HG03354 (cell line): ENCODE data around the gene SDHD.

Experiments used
- ATAC-seq: cut with Tn5 transposase; IDR thresholded peaks from one replicate; pipeline ENCODE4 v1.9.1; 2021; ENCODE audit warnings: mild to moderate bottlenecking; ENCODE audit not compliant: unreplicated experiment, poor library complexity, severe bottlenecking

Gene SDHD

DNA sequence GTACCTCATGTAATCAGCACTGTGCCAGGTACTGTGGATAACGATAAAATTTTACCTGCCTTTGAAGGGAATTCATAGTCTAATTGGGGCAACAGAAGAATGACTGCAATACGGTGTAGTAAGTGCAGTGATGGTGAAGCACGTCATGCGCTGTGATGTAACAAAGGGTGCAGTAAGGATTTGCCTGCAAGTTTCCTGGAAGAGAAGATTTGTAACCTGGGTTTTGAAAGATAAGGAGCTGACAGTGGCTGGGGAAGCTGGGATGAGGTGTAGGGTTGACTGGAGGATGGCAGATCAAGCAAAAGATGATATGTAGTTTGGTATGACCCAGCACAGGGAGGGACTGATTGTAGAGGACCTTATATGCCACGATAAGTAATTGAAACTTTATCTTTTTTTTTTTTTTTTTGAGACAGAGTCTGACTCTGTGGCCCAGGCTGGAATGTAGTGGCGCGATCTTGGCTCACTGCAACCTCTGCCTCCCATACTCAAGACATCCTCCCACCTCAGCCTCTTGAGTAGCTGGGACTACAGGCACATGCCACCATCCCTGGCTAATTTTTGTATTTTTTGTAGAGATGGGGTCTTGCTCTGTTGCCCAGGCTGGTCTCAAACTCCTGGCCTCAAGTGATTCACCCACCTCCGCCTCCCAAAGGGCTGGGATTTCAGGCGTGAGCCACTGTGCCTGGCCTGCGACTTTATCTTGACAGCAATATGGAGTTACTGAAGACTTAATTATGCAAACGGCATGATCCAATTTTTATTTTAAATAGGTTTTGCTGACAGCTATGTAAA, 11.3 kb downstream of the SDHD start:
- no peak for ATAC-seq

DNA sequence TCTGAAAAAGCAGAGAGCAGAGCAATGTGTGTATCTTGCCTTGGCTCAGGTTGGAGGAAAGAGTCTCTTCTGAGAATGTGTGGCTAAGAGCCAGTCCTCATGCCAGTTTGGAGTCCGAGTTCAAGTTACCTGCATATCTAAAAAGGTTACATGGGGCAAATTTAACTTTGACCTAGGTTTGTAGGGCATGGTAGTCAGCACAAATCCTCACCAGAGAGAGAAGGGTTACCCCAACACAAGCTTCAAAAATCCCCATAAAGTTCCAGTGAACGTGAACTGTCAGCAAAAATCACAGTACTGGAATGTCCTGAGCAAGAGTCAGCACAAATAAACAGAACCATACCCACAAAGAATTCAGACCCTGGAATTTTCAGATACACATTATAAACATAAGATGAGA, 13.8 kb downstream of the SDHD start:
- ATAC-seq, result no peak

DNA sequence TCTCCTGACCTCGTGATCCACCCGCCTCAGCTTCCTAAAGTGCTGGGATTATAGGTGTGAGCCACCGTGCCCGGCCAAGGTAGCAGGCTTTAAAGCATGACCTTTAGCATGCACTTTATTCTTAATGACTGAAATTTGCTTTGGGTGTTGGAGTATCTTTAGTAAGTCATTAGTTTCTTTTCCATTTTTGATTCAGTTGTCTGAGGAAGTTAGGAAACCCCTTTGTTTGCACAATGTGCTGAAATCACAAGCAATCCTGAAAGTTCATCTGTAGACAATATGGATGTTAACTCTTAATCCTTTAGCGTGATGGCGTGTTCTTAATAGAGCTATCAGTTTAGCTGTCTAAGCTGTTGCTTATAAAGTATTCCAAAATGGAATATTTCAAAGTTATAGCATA, 16.8 kb downstream of the SDHD start:
- ATAC-seq, result no peak

DNA sequence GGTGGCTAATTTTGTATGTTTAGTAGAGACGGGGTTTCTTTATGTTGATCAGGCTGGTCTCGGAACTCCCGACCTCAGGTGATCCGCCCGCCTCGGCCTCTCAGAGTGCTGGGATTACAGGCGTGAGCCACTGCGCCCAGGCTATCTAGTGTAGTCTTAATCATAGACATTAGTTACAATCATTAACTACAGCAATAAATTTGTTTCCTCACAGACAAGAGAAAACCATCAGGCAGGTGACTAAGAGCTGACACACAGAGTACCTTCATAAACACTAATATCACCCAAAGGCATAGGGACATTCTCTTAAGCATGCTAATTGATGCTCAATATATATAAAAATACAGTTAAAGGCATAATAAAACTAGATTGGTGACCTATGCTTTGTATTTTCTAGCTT, 19.4 kb downstream of the SDHD start:
- no peak for ATAC-seq

DNA sequence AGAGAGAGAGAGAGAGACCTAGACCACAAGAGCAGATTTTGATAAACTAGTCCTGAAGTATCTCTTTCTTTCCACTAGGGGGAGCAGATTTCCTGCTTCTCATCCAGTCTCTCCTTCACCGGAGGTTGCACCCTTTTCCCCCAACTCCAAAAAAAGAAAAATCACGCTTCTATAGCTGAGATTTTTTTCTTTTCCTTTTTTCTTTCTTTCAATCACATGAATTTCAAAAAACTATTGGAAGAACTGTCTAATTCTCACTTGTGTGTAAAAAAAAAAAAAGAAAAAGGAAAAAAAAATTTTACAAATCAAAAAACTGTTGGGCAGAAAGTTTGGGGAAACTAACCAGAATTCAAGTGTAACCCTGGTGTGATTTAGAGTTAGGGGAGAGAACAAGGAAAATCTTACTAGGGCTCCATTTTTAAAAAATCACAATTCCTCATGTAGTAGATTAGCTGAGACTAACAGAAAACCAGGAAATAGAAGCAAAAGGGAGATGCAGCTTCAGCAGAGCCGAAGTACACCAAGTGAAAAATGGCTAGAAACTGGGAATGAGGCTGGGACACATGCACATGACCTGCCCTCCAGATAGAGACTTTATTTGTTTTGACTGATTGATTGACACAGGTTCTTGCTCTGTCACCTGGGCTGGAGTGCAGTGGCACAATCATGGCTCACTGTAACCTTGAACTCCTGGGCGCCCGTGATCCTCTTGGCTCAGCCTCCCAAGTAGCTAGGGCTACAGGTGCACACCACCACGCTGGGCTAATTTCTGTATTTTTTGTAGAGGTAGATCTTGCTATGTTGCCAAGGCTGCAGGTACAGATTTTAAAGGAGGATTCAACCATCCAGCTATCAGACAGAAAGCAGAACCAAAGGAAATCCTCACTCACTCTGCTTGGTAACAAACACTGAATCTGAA, 27.1 kb downstream of the SDHD start:
- ATAC-seq, result no peak

DNA sequence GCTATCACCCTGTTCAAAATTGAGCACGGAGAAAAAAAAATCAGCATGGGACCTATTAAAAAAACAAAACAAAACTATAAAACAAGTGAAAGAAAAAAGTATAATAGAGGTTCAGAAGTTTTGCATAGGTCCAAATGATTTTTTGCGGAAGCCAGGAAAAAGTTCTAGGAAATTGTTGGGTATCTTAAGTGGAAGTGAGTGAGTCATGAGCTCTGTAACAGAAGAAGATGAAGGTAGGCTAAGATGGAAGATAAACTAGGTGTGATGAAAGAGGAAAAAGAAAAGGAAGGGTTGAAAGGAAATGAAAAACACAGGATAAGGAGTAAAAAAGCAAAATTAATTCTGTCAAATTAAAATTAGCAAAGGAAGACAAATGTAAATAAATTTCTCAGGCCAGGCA, 27.8 kb downstream of the SDHD start:
- no peak for ATAC-seq

DNA sequence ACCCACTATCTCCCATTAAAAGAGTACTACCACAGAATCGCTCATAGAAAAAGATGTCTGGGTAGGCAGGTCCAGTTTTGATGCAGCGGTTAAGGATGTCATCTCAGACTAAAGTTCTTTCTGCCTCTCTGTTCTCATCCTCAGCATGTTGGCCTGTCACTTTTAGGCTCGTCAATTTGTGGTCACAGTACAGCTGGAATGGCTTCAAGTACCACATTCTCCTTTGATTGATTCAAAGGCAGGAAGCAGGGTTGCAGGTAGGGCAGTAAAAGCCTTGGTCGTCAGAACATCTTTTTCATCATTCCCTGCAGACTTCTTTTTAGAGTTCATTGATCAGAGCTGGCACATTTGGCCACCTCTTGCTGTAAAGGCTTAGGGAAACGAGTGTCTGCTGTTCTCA, 28.7 kb downstream of the SDHD start:
- no peak for ATAC-seq

DNA sequence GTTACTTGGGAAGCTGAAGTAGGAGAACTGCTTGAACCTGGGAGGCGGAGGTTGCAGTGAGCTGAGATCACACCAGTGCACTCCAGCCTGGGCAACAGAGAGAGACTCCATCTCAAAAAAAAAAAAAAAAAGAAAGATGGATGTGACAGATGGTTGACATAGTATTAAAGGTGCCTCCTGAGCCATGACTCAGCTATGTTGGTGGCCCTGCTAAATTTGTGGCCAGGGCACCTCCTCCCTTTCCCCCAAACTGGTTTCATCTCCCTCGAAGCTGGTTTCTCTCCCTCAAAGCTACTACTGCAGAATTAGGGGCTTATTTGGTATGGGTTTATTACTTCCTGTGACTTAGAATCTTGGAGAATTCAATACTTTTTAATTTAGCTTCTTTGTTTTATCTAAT, 31.5 kb downstream of the SDHD start:
- no peak for ATAC-seq

DNA sequence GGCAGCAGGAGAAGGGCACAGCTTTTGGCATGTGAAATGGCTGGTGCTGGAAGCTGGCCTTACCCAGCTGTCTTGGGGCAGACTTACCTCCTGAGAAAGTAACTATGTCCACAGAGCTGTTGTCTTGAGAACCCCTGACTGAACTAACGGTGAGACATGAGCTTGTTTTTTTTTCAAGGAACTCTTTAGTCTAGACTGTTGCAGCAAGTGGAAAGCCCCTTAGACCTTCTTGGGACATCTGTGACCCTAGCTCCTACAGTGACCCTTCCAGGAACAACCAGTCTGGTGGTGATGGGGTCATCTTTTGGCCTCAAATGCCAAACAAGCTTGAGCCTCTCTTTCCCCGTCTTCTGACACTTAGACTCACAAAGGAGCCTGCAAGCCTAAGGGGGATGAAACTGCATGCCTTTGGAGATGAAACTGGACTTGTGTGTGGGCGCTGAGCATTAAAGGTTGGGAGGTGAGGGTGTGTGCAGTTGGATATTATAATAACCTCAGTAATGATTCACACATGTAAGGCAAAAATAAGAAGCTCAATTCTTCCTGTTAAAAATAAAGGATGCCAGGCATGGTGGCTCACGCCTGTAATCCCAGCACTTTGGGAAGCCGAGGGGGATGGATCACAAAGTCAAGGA, 35.4 kb downstream of the SDHD start:
- ATAC-seq, result no peak

DNA sequence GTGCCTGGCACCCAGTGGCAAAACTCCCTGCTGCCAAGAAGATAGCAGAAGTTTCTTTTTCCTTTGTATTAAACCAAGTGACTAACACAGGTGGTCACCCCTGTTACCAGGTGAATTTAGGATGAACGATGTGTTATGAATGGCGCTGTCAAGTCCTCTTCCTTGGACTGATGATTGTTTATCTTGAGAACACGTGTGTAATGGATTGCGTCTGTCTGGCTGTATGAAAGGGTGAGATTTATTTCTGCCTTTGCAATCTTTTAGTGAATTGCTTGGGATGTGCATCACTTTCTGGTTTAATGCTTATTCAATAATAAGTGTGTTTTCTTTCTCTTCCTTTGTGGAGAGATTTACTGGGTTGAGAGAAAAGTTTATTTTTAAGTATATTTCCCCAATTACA, 36.5 kb downstream of the SDHD start:
- ATAC-seq, result no peak

DNA sequence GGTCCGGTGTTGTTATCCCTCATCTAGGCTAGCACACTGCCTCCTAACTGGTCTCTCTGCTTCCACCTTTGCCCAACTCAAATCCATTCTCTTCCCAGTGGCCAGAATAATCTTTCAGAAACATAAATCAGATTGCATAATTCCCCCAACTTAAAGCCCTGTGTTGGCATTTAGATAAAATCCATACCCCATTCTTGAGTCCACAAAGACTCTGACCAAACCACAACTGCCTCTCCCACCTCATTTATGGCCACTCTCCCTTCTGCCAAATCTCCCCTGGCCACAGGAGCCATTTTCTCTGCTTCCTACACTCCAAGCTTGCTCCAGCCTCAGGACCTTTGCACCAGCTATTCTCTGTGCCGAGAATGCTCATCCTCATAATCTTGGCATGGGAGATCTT, 40.4 kb downstream of the SDHD start:
- no peak for ATAC-seq

DNA sequence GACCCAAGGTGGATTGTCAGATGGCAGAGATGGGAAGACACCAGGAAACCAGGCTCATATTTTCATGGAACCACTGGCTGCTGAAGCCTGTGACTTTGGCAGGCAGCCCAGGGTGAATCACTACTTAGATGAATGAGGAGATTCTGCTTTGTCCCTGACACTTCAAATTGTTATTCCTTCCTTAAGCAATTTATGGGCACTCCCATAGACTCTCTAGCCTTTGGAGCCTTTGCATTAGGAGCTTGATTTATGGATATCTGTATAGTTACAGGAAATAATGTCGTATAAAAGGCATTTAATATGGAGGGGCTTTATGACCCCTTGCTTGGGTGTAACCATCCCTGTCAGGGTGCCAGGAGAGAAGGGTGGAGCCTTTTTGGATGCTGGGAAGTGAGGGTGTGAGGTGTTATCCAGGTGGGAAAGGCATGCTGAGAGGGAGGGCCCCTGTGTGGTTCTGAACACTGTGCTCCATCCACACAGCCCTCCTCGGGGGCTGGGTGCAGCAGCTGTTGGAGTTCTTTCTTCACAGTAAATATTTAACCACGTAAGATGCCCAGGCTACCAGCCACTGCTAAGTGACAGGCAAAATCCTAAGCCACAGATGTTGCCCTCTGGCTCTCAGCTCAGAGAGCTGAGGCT, 41.9 kb downstream of the SDHD start:
- no peak for ATAC-seq

DNA sequence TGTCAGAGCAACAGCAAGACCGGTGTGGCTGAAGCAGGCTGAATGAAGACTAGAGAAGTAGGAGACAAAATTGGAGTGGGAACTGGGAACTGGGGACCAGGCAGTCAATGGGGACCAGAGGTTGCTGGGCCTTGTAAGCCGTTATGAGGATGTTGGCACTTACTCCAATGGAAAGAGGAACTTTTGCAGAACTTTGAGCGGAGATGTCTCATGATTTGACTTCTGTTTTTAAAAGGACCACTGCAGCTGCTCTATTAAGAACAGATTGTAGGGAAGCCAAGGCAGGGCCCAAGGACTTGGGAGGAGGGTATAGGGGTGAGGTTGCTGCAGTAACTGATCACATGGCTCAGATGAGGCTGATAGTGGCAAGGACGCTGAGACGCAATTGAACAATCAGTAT, 43.0 kb downstream of the SDHD start:
- no peak for ATAC-seq

DNA sequence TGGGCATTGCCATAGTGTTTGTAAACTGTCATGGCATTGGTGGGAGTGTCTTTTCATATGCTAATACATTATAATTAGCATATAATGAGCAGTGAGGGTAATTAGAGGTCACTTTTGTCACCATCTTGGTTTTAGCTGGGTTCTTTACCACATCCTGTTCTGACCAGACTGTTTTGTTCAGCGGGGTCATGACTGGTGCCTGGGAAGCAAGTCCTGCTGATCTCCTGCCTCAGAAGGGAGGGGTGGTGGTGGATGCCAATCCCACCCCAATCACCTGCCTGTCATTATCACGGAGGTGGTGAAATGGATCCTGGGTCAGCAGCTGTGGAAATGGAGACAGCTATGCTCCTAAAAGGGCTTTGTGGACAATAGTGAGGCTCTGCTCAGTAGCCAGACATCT, 46.1 kb downstream of the SDHD start:
- no peak for ATAC-seq

DNA sequence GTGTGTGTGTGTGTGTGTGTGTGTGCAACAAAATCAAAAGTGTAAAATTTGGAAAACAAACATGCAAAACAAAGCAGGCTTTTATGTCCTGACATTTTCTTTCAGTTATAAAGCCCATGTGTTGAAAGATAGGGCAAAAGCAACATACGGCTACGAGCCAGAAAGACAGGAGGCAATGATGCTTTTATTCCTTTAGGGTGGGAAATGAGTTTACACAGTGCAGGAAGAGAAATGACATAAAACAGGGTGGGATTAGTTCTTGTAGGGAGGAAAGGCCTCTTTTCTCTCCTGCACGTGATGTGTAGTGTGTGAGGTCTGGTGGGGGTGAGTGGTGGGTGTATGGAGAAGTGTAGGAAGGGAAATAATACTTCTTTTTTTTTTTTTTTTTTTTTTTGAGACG, 47.8 kb downstream of the SDHD start:
- ATAC-seq, result no peak

DNA sequence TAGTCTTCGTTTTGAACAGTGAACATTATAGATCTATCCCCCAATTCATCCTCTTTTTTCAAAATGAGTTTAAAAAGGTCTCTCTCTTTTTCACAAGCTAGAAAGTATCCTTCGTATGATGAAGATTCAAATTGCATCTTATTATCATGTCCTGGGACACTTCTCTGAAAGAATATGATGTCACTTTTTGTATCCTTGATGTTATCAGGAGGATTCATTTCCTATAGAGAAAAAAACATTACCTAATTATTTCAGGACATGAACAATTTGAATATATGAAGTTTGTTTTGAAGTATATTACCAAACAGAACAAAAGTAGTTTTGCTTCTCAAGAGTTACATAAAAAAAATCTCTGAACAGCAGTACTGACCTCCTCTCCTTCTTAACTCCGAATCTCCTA, 56.9 kb downstream of the SDHD start:
- no peak for ATAC-seq
